ENCODE results near the gene UCK1. TPM values are rescaled to one million over a fixed set of nuclear protein-coding genes. Genes with fewer than 3 reads are reported as not detected.

Gene UCK1
- total RNA-seq (2021; fragmentation: NEBNext Ultra II Directional; extraction: Animal tissue kit (Norgen Biotek cat#: 25700)): 35.1 and 36.2 TPM in 2 replicates
- polyA plus RNA-seq (2011; rRNA removed): 42.0 and 47.0 TPM in 2 replicates
- polyA plus RNA-seq (2011; cell fraction: cytosol; rRNA removed): 43.9 TPM
- polyA plus RNA-seq (2011; cell fraction: nucleus; rRNA removed): 55.2 TPM
- polyA plus RNA-seq (2012, experiment 1 of 2): 27.7 to 42.8 TPM (median 39.0 TPM) in 4 replicates
- polyA plus RNA-seq (2012, experiment 2 of 2): 37.9 TPM
- polyA plus RNA-seq (2013, experiment 1 of 2): 18.6 TPM
- 19.0 TPM for polyA plus RNA-seq (2013, experiment 2 of 2)
- polyA minus RNA-seq (2011; rRNA and poly(A)+ RNA removed): 26.7 and 27.2 TPM in 2 replicates
- polyA minus RNA-seq (2011; cell fraction: cytosol; rRNA and poly(A)+ RNA removed): 35.4 TPM
- 34.5 TPM for polyA minus RNA-seq (2011; cell fraction: nucleus; rRNA and poly(A)+ RNA removed)
- long read RNA-seq, experiment 1, transcript UCK1-204 (7 exons, 2,167 nt): major isoform, 11 of 34 reads
- long read RNA-seq, experiment 1, partial matches to known transcripts: 6 of 34 reads
- long read RNA-seq, experiment 1, other reads (novel, unspliced or antisense): 17 of 34 reads
- long read RNA-seq, experiment 2, transcript UCK1-204 (7 exons, 2,167 nt): major isoform, 14 of 23 reads
- long read RNA-seq, experiment 2, partial matches to known transcripts: 7 of 23 reads
- long read RNA-seq, experiment 2, other reads (novel, unspliced or antisense): 1 of 23 reads

- H3K27ac ChIP-seq (ENCODE audit: low read depth, low read length): no peak within 1 kb of the TSS; the same call in 1 of the 2 replicates
- TF ChIP-seq GABPA (IDR thresholded peaks at IDR 0.05; ENCODE audit: borderline replicate concordance, insufficient read depth, low read length) (peak; percentile 86), KDM5A (IDR thresholded peaks at IDR 0.05; ENCODE audit: low read length) (no peak), CEBPB (IDR thresholded peaks at IDR 0.05; ENCODE audit: low read depth, low read length) (no peak), E2F6 (IDR thresholded peaks at IDR 0.05) (peak; percentile 42; the same call in 1 of the 2 replicates), POLR2AphosphoS5 (IDR thresholded peaks at IDR 0.05; ENCODE audit: low read depth, low read length) (0 out of 2 replicates have a peak, but pooled peaks have one; percentile 26), HDAC2 (IDR thresholded peaks at IDR 0.05; ENCODE audit: borderline replicate concordance in 1 of 2, low read depth in 2 of 2, low read length in 2 of 2) (peak in 1 of 2 experiments; percentile 34; a peak in 1 of 4 replicates)
Measured at GRCh38 chr9:131530920-131531832, at the start of gene UCK1. Gene UCK1 (minus strand): TSS chr9:131531263. CDS start chr9:131531174, 89 bp downstream.

More at GRCh38 chr9:131530920-131531832, at the start of gene UCK1:
- H3K23me2 ChIP-seq (ENCODE audit: low read depth, low read length): peaks cover 5% of the 10 kb centered on the region; the same call in 1 of the 2 replicates
- H2BK20ac ChIP-seq (ENCODE audit: low read length): 0 out of 2 replicates have a peak within 1 kb of the TSS, but pooled peaks have one; percentile 6
- FAIRE-seq (no peak), DNase-seq (ENCODE audit: low read depth in 1 of 2, low spot score in 2 of 2) (peak; percentile 49 to 86)
- H2BK12ac ChIP-seq (ENCODE audit: low read depth, low read length): no peak within 1 kb of the TSS
- H2AK5ac ChIP-seq (ENCODE audit: low read depth, low read length): no peak within 1 kb of the TSS
- ChIA-PET CTCF (ENCODE audit: partially characterized antibody) (no interaction called here), POLR2A (ENCODE audit: partially characterized antibody) (interaction anchor here (0.6 to 1.6 kb wide), 5 partner anchors 11 to 128 kb away, joined by 3 to 7 read pairs (median 4); partner anchors contain the start of gene PRRT1B)
- H2BK120ac ChIP-seq (replicated peaks; ENCODE audit: low read depth, low read length): no peak within 1 kb of the TSS
- H3K79me2 ChIP-seq (ENCODE audit: control insufficient read depth in 1 of 2, insufficient read depth in 2 of 2, low read length in 2 of 2): peaks cover 0 to 6% of the 10 kb centered on the region in 2 experiments; a peak in 1 of 4 replicates
- no peak within 1 kb of the TSS for H3K14ac ChIP-seq (ENCODE audit: insufficient read length)
- H4K20me1 ChIP-seq (replicated peaks in 1 of 2; ENCODE audit: control insufficient read depth in 1 of 2, insufficient read depth in 2 of 2, low read length in 2 of 2): peaks cover 0 to 4% of the 10 kb centered on the region in 2 experiments
- no peak within 1 kb of the TSS for H4K5ac ChIP-seq (ENCODE audit: insufficient read length, low read depth, low read length)
- H3K79me1 ChIP-seq (ENCODE audit: low read depth, low read length): 0 out of 2 replicates have a peak, but pooled peaks cover 4% of the 10 kb centered on the region
- H2BK5ac ChIP-seq (ENCODE audit: low read depth, low read length): no peak within 1 kb of the TSS
- H3K27me3 ChIP-seq (replicated peaks in 1 of 4; ENCODE audit: control insufficient read depth in 3 of 4, extremely low read depth in 1 of 4, insufficient read depth in 3 of 4, low read length in 3 of 4): no peaks in the 10 kb centered on the region
- H3K9me3 ChIP-seq (ENCODE audit: insufficient read depth in 2 of 2, low read depth in 1 of 2, low read length in 1 of 2): no peaks in the 10 kb centered on the region
- H3K4me1 ChIP-seq (replicated peaks in 1 of 4; ENCODE audit: control insufficient read depth in 3 of 4, insufficient read depth in 4 of 4, low read length in 3 of 4): peaks cover 0 to 8% (median 4%) of the 10 kb centered on the region in 4 experiments; a peak in 6 of 7 replicates
- no peak within 1 kb of the TSS for H2AFZ ChIP-seq (ENCODE audit: low read length)
- peak within 1 kb of the TSS; percentile 39 for H3K56ac ChIP-seq (replicated peaks; ENCODE audit: insufficient read length, low read depth, low read length)
- peak within 1 kb of the TSS; percentile 74 to 98 for H3K4me2 ChIP-seq (ENCODE audit: insufficient read depth in 1 of 2, low read depth in 2 of 2, low read length in 2 of 2)
- no peak within 1 kb of the TSS; the same call in 1 of the 2 replicates for H3K18ac ChIP-seq (ENCODE audit: extremely low read depth, low read length)
- WGBS, 2 experiments (ENCODE audit: extremely low coverage in 1 of 2, insufficient coverage in 1 of 2, insufficient read length in 1 of 2, insufficient replicate concordance in 2 of 2, low coverage in 1 of 2, low lambda C conversion rate in 2 of 2, missing lambda C conversion rate in 1 of 2): 18% methylated on average over 49 of the region's 103 CpGs; no CpG with 5 or more reads in 1 of the 2 experiments
- no peak within 1 kb of the TSS for H2BK15ac ChIP-seq (ENCODE audit: low read length)
- no peak within 1 kb of the TSS for H3K23ac ChIP-seq (ENCODE audit: insufficient read length)
- peaks cover 12 to 19% (median 18%) of the 10 kb centered on the region in 4 experiments; a peak in 7 of 8 replicates for H3K36me3 ChIP-seq (ENCODE audit: control insufficient read depth in 2 of 4, insufficient read depth in 4 of 4, low read length in 3 of 4)
- peak within 1 kb of the TSS; percentile 35; the same call in 1 of the 2 replicates for H4K8ac ChIP-seq (ENCODE audit: extremely low read depth, insufficient read depth, low read length)
- H3K4ac ChIP-seq (replicated peaks; ENCODE audit: insufficient read length, low read depth, low read length): peak within 1 kb of the TSS; percentile 6
- H4K91ac ChIP-seq (replicated peaks; ENCODE audit: insufficient read length, low read length): no peak within 1 kb of the TSS
- peak within 1 kb of the TSS; percentile 65 to 92 (median 72) for H3K4me3 ChIP-seq (ENCODE audit: extremely low read depth in 1 of 4, insufficient read depth in 2 of 4, low read depth in 3 of 4, low read length in 4 of 4)
- peak within 1 kb of the TSS; percentile 58 to 94 (median 68); a peak in 6 of 7 replicates for H3K9ac ChIP-seq (replicated peaks in 1 of 4; ENCODE audit: extremely low read depth in 1 of 4, low read depth in 3 of 4, low read length in 3 of 4)

Data from H1 (cell line).